IPS-11a (cell line): ENCODE results near the gene LCP2.

Experiments used
- H3K4me3 ChIP-seq: one replicate; pipeline ENCODE4 v1.5.1; 2013; ENCODE audit warnings: low read depth, low read length, control low read depth

The LCP2 gene

DNA sequence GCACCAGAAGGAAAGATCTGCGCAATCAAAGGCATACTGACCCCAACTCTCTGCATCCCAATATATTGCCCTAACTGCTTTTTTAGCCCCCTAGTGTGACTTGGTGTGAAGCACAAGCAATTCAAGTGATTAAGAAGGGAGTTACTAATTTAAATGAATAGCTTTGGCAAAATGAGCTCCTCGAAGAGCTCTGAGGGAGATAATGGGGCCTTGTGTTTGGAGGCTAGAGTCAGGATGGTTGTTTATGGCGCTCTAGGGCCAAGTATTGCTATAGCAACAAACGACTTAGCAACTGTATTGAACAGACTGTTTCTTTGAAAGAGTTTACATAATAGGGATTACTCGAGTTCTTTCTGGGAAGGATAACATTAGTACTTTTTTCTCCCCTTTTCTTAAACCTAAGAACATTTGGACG, 76.2 kb downstream of the LCP2 start:
- no peak overlapping the region for H3K4me3 ChIP-seq

DNA sequence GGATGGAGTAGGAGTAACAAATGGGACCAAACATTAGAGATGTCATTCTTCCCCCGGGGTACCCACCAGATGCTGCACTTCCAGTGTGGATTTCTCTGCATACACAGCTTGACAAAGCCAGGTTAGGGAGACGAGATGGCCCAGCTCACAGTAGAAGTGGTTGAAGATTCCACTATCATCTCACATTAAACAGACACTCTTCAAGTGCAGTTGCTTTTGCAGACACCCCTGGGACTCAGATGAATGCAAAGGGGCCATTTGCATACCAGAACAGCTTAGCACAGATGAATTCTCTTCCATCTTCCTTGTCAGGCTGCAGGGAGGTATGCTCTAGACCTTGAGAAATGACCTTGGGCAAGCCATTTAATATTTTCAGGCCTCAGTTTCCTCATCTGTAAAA, 77.4 kb downstream of the LCP2 start:
- no peak overlapping the region for H3K4me3 ChIP-seq

DNA sequence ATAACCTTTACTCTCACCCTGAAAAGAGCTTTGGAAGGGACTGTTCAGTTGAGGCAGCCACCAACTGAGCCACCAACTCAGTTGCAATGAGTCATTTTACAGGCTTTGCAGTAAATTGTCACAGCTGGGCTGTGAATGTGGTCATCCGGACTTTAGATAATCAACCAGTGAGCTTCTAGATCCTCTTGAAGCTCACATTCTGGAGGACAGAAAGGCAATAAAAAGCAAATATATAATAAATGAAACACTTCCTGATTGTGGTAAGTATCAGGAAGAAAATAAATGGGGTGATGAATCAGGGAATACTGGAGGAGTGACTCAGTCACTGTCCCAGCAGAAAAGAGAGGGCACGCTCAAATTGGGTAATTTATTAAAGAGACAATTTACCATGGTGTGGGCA, 78.0 kb downstream of the LCP2 start:
- no peak overlapping the region for H3K4me3 ChIP-seq

DNA sequence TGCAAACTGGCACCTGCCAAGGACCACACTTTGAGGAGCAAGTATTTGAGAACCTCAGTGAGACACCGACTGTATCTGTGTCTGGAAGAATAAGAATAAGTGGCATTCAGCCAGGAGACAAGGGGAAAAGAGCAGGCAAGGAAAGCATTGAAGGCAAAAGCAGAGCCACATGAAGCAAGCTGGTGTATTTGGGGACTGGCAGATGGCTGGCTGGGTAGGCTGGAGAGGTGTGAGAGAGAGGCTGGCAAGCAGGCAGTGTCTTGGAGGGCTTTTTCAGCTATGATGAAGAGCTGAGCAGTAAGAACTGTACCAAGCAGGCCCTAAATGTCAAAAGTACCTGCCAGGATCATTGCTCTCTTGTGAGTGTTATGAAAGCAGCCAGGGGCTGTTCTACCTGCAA, 78.9 kb downstream of the LCP2 start:
- H3K4me3 ChIP-seq: no peak overlapping the region

DNA sequence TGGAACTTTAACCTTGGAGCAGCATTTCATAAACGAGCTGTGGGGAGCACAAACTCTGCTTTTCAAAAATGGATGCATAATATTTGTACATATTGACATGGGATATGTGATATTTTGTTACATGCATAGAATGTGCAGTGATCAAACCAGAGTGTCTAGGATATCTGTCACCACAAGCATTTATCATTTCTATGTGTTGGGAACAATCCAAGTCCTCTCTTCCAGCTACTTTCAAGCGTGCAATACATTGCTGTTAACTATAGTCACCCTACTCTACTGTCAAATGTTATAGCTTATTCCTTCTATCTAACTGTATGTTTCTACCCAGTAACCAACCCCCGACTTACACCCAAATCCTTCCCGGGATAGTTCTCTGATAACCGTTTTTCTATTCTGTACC, 79.7 kb downstream of the LCP2 start:
- no peak overlapping the region for H3K4me3 ChIP-seq

DNA sequence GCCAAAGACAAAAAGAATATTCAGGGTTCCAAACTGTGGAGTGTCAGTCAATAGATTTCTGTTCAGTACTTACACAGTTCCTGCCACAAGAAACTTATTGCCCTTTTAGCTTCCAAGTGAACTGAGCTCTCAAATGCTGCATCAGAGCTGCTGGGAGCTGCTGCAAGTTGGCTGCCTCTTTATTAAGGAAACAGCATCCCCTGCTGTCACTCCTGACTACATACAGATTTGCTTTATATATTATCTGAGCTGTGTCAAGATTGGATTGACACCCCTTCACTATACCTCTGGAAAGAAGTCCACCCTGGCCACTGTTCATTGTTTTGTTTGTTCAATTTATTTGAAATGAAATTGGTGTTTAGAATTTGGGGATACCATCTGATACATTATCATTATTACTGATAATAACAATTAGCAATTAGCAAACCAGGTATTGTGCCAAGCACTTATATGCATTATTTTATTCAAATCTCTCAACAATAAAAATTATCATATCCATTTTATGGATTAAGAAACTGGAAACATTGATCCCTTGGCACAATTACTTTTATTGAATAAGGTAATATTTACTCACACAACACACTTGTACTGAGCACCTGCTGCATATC, 81.2 kb downstream of the LCP2 start:
- H3K4me3 ChIP-seq: no peak overlapping the region

DNA sequence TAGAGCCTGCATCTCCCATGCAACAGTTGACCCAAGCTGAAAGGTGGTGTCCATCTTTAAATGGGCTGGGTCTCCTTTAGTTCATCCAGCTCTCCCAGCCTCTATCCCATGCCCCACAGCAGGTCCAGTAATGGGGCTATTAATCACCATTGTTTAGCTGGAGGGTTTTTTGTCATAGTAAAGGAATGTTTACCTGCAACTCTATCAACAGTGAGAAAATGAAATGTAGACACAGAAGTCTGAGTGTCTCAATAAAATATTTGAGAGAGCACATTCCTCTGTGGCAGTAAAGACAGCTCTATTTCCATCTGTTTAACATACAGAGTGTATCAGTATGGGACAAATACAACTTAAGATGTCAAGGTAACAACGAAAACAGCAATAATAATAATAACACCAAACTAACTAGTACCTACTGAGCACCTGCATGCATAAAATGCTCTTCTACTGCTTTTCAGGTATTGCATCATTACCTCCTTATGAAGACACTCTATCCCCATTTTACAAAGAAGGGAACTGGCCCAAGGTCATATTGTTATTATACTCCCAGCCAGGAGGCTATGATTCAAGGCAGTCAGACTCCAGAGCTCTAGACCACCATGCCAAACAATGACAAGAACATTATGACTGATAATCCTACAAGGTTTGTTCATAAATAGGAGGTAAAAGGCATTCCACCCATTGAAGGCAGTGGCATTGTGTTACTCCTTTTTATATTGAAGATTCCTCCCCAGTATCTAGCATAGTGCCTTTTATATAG, 85.8 kb downstream of the LCP2 start:
- H3K4me3 ChIP-seq: no peak overlapping the region

DNA sequence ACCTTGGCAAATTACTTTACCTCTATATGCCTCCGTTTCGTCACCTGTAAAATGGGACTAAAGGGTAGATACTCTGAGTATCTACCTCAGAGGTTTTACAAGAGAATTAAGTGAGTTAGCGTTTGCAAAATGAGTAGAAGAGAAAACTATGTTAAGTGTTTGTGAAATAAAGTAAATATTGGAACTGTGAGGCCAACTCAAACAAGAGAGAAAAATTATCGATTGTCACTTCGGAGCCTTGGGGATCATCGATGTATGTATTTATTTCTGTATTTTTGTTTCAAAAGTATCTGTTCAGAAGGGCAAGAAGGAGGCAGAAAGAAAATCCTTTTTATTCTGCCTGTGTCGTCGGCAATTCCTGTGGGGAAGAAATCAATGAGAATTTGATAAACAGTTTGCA, 90.6 kb downstream of the LCP2 start:
- no peak overlapping the region for H3K4me3 ChIP-seq

DNA sequence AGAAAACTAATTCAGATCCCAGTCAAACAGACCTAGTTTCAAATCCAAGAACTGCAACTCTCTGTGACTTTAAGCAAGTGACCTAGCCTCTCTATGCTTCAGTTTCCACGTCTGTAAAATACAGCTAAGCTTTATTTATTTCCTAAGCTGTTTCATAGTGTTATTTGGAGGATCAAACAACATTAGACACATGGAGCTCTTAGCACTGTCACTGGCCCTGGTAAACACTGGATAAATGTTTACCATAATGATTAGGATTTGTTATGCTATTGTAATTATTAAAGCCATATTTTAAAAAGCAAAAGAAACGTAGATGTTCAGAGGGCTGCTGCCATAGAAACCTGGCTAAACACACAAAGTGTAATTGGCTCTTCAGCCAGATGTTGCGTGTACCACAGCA, 91.4 kb downstream of the LCP2 start:
- no peak overlapping the region for H3K4me3 ChIP-seq

DNA sequence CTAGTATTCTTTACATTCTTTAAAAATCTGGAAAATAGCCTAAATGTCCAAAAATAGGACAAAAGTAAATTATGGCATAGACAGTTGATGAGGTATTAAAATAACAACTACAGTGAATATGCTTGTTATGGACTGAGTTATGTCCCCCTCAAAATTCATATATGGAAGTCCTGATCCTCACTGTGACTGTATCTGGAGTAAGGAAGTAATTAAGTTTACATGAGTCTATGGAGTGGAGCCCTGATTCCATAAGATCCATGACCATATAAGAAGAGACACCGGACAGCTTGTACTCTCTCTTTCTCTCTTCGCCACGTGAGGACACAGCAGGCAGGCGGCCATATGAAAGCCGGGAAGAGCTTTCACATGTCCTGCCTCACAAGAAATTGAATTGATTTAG, 93.4 kb downstream of the LCP2 start:
- no peak overlapping the region for H3K4me3 ChIP-seq

DNA sequence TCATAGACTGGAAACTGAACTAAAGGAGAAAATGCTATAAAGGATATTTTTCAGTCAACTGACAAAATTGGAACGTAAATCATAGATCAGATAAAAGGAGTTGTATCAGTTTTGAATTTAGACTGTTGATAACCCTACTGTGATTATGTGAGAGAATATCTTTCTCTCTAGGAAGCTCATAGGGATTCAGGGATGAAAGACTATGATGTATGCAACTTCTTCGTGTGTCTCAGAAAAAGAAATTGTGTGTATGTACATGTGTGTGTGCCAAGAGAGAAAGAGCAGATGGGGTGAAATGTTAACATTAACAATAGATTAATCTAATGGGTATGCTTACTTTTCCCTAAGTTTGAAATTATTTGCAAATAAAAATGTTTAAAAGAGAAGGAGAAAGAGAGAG, 95.5 kb downstream of the LCP2 start:
- H3K4me3 ChIP-seq: no peak overlapping the region

DNA sequence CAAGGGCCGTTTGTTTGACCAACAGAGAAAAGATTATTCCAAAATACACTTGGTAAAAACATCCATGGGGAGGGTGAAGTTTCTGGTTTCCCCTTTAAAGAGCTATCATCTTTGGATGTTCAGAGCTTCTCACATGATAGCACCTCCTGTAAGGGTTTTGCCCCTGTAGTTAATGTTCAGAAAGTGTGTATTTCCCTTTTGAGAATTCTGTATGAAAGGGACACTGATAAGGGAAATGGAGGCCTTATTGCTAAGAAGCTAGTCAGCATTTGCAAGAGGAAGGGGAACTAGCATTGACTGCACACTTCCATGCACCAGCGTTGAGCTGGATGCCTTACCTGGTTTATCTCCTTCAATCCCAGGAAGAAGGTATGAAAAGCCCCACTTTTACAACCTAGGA, 96.3 kb downstream of the LCP2 start:
- no peak overlapping the region for H3K4me3 ChIP-seq

DNA sequence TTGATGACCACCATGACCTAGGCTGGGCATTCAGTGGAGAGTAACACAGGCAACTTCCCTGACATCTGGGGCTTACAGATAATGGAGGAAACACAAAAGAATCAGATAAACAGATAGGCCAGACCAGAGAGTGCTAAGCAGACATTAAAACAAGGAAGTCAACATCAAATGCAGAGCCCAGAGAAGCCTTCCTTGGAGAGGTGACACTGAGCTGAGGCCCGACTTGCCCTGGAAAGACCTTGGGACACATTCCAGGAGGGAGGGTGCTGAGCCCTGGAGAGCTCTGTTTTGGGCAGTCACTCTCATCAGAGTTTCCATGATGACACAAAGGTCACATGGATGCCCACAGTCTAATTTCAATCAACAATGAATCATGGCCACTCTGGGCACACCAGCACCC, 96.7 kb downstream of the LCP2 start:
- no peak overlapping the region for H3K4me3 ChIP-seq
